SIG-M5 (cell line): ENCODE measurements around the gene VWA3A.
"Not testable (repeated sequence)": the region's sequence is repeated elsewhere in the genome, so short reads cannot be mapped to it uniquely, and the experiment has no call there.

Experiments
- DNase-seq: peaks from one replicate; lab custom pipeline; 2025; lab: John Stamatoyannopoulos, UW

Gene VWA3A

DNA sequence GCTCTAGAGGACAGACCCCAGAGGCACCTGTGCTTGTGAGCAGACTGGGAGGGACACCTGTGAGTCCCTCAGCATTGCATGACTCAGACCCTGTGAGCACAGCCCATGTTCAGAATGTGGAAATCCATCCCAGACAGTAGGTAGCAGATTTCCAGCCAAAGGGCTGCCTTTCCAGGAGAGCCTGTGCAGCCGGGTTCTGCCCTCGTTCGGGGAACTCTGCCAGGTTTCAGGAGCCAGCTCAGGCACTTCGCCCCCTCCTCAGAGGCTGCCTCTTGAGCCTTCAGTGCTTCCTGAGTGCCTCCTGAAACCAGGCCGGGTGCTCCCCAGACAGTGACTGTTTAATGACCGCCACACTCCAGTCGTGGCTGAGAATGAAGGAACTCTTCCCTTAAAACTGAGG, 46.7 kb downstream of the VWA3A start:
- no peak for DNase-seq

DNA sequence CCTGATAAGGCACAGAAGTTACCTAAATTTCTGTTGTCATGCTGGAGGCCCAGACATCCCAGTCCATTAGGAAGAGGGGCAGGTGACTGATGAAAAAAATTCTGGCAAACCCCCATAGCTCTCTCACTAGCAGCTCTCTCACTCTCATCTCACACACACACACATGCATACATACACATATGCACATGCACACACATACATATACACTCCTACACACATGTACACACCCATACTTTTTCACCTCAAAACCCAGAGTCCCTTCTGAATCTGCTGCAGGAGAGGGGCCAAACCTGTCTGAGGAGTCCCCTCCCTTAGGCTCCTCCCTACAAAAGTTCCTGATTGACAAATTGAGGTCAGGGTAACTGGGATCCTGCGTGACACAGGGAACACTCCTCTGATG, 47.4 kb downstream of the VWA3A start:
- DNase-seq: no peak

DNA sequence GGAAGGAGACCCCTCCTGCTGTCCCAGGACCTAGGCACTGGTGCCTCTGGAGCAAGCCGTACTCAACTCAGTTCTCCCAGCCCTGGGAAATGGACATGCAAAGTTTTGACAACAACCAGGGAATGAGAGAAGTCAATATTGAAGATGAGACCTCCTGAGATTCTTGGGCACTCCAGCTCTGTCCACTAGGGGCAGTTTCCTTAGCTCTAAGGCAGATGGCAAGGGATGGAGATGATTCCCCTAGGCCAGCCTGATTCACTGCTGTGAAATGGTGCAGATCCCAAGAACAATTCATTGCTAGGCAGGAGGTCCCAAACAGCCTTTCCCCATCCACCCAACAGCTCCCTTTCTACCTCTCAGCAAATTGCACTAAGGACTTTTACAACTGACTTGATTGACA, 49.4 kb downstream of the VWA3A start:
- DNase-seq: no peak

DNA sequence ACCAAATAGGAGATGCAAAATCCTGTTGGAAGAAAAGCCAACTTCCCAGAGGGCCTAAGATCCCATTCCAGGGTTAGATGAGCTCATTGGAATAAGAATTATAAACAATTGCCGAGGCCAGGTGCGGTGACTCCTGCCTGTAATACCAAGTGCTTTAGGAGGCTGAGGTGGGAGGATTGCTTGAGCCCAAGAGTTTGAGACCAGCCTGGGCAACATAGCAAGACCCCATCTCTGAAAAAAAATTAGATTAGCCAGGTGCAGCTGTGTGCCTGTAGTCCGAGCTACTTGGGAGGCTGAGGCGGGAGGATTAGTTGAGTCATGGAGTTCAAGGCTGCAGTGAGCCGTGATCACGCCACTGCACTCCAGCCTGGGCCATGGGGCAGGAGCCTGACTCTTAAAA, 52.2 kb downstream of the VWA3A start:
- no peak for DNase-seq

- DNase-seq: no peak
These were observed 55.5 kb downstream of the VWA3A start for GRCh38 chr16:22147853-22148252.

- DNase-seq: no peak
These were observed 59.1 kb downstream of the VWA3A start for GRCh38 chr16:22151246-22151998.

DNA sequence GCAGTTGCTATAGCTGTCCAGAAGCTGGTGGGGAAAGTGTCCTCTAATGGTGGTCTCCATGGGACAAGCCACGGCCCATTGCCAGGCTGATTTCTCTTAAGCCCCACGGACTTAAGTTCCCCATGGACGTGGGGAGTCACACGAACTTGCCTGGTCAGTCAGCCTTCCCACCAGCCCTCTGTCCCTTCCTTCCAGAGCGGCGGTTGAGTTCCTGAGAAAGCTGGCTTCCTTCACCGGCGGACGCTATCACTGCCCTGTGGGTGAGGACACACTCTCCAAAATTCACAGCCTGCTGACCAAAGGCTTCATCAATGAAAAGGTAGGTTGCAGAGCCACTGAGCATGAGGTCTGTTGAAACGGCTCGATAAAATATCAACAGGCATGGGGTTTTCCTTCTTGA, 60.0 kb downstream of the VWA3A start:
- no peak for DNase-seq

GRCh38 chr16:22153078-22153477, 60.7 kb downstream of the VWA3A start:
- DNase-seq: not testable (repeated sequence)

DNA sequence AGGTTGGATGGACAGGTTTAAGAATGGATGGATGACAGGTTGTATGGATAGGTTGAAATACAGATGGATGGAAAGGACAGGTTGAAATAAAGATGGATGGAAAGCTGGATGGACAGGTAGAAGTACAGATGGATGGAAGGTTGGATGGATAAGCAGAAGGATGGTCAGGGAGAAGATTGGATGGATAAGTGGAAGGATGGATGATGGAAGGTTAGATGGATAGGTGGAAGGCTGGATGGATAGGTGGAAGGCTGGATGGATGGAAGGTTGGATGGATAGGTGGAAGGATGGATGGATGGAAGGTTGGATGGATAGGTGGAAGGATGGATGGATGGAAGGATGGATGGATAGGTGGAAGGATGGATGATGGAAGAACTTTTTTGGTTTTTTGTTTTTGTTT, 69.1 kb downstream of the VWA3A start:
- no peak for DNase-seq

DNA sequence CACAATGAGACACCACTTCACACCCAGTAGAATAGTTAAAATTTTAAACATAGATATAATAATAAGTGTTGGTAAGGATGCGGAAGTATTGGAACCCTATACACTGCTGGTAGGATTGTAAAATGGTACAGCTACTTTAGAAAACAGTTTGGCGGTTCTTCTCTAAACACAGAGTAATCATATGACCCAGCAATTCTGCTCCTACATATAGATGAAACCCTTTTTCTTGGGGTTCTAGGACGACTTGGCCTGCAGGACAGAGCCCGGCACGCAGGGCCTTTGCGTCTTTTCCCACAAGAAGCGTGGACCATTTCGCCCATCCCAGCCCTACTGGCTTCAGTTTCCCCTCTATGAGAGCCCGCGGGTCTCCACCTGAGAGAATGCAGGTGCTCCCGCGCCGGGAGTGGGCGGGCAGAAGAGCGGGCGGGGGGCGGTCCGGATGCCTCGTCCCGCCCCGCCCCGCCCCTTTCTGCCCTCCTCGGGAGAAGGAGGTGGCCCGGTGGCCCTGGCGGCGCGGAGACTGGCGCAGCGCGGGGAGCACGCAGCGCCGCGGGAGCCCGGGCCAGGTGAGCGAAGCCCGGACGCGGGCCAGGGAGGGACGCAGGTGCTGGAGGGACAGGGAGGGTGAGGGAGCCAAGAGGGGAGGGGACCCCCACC, 69.8 kb downstream of the VWA3A start, which contains the start of gene SDR42E2:
Gene SDR42E2, plus strand, starts transcription at position 508 of the 657 bp plus-strand sequence. CDS start 3,077 bp downstream, outside the sequence.
- DNase-seq: no peak

DNA sequence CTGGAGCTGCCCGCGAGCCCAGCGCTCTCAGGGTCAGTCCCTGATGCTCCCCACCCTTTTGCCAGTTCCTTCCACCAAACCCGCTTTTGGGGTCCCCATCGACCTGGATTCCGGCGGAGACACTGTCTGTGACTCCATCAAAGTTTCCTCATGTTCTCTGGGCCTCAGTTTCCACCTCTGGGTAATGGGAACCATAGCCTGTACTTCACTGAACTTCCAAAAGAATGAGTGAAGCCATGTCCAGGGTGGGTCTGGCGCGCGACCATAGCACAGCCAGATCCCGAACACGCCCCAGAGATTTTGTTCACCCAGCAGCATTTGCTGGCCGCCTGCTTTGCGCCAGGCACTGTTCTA, 70.3 kb downstream of the VWA3A start:
- DNase-seq: no peak

GRCh38 chr16:22163806-22164205, 71.5 kb downstream of the VWA3A start:
- DNase-seq: no peak

GRCh38 chr16:22164482-22164881, 72.1 kb downstream of the VWA3A start:
- no peak for DNase-seq

- DNase-seq: no peak
These were observed 73.4 kb downstream of the VWA3A start for GRCh38 chr16:22165508-22166285.

DNA sequence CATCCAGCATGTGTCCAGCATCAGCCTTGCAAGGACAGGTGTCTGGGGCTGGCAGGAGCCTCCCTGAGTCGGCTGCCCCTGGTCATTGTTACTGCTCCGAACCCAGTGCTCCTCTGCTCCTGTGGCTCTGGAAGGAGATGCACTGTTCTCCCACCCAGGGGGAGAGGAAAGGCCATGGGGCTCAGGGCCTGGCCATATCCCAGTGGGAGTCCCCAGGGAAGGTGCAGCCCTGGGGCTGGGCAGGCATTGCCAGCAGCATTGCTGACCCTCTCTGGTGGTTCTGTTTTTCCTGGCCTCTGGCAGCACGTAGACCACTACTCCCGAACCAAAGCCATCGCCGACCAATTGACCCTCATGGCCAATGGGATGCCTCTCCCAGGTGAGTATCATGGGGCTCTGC, 79.6 kb downstream of the VWA3A start:
- DNase-seq: no peak

DNA sequence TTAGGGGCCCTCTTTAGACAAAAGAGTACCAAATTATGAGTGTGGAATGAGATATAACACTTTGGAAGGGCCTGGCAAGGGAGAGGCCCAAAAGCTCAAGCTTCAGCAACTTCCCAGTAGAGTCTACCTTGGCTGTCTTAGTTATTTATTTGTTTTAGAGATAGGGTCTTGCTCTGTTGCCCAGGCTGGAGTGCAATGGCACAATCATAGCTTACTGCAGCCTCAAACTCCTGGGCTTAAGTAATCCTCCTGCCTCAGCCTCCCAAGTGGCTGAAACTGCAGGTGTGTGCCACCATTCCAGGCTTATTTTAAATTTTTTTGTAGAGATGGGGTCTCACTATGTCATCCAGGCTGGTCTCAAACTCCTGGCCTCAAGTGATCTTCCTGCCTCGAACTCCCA, 80.3 kb downstream of the VWA3A start:
- DNase-seq: not testable (repeated sequence)

DNA sequence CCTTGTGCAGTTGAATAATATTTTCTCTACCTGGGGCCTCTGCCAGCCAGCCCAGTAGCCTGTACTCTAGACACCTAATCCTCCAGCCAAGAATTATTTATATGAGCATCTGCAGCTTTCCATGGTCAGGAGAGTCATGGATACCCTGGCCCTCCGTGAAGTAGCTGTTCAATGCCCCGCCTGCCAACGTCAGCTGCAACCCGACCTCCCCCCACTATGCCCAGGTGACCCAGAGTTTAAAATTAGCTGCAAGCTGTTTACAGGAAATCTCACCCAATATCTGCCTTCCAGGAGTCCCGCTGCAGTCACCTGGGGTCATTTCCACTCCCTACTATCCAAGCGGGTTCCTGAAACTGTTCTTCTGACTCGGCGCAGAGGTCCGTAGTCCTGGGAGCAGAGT, 82.3 kb downstream of the VWA3A start:
- no peak for DNase-seq

GRCh38 chr16:22177968-22178930, 85.9 kb downstream of the VWA3A start:
- no peak for DNase-seq

GRCh38 chr16:22181426-22181825, 89.1 kb downstream of the VWA3A start:
- no peak for DNase-seq

- no peak for DNase-seq
These were observed 89.5 kb downstream of the VWA3A start for GRCh38 chr16:22181843-22182242.

DNA sequence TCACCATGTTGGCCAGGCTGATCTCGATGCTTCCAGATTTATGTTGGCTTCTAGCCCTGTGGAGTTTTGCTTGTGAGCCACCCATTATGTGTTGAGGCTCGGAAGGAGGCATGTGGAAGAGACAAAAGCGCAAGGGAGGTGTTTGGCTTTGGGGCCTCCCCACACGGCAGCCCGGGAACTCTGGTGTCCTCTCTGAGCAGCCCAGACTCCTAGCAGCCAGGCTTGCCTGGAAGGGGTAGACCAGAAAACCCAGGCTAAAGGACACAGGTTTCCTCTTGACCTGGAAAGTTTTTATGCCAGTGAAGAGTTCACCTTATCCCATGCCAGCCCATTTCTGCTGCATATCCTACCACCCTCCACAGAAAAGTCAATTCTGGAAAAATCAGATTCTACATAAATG, 91.0 kb downstream of the VWA3A start:
- DNase-seq: no peak
